HG02852 (cell line): ENCODE data around the gene CCDC38.

Experiments used
- ATAC-seq: cut with Tn5 transposase; IDR thresholded peaks from one replicate; pipeline ENCODE4 v1.9.1; 2021; ENCODE audit warnings: mild to moderate bottlenecking, moderate library complexity; ENCODE audit not compliant: unreplicated experiment

CCDC38 gene

GRCh38 chr12:95963096-95963495 is 20.7 kb upstream of the CCDC38 start:
- ATAC-seq = no peak

DNA sequence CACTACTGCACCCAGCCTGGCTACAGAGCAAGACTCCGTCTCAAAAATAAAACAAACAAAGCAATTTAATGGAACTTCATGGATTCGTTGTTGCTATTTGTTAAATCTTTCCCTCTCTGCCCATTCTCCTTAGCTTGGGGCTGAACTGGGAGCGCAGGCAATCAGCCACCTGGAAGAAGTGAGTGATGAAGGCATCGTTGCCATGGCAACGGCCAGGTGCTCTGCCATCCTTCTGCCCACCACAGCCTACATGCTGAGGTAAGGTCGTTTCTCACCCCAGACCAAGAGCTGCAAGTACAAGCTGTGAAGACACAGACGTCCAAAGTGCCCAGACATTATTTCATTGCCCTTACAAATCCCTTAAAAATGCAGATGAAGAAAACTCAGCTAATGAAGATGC is 19.8 kb upstream of the CCDC38 start:
- ATAC-seq = no peak

DNA sequence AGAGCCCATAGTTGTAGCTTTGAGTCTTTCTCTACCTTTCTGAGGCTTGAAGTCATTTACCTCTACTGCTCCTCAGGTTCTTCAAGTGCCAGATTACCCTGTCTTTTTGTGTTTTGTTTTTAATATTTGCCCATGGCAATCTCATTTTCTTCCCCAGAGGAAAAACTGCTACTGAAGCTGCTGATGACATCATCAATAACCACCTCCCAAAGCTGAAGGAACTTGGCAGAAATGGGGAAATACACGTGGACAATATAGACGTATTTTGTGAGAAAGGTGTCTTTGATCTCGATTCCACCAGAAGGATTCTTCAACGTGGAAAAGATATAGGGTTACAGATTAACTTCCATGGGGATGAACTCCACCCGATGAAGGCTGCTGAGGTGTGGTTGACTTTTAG is 17.8 kb upstream of the CCDC38 start:
- ATAC-seq = no peak

GRCh38 chr12:95959107-95959506 is 16.7 kb upstream of the CCDC38 start:
- ATAC-seq = no peak

DNA sequence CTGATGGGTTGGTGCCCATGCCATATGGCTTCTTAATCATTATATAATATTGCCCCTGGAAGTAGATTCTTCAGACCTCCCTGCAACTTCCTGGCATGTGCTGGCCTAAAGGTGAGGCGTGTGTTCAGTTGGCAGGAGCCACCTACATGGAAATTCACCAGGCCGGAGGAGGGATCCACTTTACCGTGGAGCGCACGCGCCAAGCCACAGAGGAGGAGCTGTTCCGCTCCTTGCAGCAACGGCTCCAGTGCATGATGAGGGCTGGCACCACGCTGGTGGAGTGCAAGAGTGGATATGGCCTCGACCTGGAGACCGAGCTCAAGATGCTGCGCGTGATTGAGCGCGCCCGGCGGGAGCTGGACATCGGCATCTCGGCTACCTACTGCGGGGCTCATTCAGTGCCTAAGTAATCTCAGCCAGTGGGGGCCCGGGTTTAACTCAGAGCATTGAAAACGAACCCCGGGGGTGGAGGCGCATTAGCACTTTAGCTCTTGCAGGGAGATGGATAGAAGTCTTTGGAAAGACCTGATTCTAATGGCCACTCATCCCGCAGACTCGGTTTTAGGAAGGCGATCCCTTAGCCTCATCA is 14.2 kb upstream of the CCDC38 start:
- no peak for ATAC-seq

- ATAC-seq = no peak
Observed at GRCh38 chr12:95955549-95956159, 13.2 kb upstream of the CCDC38 start.

DNA sequence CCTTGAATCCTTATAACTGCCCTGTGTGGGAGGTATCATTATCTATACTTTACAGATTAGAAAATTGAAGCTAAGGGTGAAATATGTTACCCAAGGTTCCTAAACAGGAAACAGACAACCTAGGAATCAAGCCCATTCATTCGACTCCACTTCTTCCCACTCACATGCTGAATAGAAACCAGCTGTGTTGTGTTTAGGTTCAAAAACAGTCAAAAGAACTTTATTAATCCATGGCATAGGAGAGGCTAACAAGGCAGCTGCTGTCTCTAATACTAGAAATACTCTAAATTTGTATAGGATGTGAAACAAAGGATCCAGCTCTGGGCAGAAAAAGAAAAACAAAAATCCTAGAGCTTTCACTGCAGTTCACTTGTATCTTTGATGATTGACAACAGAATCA is 10.6 kb upstream of the CCDC38 start:
- ATAC-seq = no peak

DNA sequence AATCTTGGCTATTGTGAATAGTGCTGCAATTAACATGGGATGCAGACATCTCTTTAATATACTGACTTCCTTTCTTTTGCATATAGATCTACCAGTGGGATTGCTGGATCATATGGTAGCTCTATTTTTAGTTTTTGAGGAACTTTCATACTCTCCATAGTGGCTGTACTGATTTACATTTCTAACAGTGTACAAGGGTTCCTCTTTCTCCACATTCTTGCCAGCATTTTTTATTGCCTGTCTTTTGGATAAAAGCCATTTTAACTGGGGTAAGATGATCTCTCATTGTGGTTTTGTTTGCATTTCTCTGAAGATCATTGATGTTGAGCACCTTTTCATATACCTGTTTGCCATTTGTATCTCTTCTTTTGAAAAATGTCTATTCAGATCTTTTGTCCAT is 9.1 kb upstream of the CCDC38 start:
- ATAC-seq = no peak

DNA sequence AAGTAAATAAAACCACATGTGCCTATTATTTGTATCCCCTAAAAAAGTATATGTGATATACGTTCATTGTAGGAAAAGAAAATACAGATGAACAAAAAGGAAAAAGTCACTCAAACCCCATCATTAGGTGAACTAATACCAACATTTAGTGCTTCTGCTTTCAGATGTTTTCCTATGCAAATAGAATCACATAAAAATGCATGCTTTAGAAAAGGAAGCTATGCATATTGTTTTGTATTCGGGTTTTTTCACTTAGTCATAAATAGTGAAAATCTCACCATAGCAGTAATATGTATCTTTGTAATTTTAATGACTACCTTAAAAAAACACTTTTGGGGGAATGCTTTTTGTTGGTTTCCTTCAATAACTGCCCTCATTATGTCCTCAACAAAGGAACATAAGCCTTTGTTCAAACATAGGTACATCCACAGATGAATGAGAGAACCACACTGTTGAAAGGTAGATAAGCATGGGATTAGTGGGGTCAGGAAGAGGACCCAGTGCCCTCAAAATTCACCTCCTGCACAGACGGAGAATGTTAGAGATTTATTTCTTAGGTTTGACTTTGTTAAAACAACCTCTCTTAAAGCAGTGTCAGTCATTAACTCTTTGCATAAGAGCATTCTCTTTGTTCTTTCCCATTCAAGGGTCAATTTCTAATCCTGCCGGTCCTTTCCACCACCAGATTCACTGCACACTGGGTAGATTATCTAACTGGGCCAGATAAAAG is 7.2 kb upstream of the CCDC38 start:
- no peak for ATAC-seq

DNA sequence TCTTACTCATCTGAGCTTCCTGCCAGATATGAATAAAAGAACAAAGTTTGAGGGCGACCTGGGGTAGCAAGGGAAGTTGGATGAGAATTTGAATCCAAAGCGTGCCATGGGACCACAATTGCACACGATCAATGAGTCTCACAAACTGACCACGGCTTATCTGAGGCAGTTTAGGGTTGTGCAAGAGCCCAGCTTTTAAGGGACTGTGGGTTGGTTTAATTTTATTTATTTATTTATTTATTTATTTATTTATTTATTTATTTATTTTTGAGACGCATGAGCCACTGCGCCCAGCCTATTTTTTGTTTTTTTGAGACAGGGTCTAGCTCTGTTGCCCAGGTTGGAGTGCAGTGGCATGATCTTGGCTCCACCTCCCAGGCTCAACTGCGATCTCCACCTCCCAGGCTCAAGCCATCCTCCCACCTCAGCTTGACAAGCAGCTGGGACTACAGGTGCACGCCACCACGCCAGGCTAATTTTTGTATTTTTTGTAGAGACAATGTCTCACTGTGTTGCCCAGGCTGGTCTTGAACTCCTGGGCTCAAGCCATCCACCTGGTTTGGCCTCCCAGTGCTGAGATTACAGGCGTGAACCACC is 1.8 kb upstream of the CCDC38 start:
- ATAC-seq = no peak

- ATAC-seq = peak; percentile 57
Observed at GRCh38 chr12:95943330-95943842, 972 bp upstream of the CCDC38 start, which contains the start of gene AMDHD1. Gene AMDHD1 (plus strand): TSS chr12:95943331. CDS start chr12:95943399, 68 bp downstream.

GRCh38 chr12:95942101-95942523 is 302 bp downstream of the CCDC38 start:
- no peak for ATAC-seq

GRCh38 chr12:95940514-95940913 is 1.9 kb downstream of the CCDC38 start:
- no peak for ATAC-seq

- ATAC-seq = no peak
Observed at GRCh38 chr12:95922231-95922630, 20.2 kb downstream of the CCDC38 start.

DNA sequence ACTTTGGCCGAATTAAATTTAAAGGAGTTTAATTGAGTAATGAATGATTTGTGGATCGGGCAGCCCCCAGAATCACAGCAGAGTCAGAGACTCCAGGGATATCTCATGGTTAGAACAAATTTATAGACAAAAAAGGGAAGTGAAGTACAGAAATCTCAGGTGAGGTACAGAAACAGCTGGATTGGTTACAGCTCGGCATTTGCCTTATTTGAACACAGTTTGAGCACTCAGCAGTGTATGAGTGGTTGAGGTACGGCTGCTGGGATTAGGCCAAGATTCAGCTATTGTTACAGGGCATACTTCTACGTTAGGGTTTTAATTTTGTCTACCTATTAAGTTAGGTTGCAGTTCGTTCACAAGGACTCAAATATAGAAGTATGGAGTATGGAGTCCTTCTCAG is 23.3 kb downstream of the CCDC38 start:
- ATAC-seq = no peak

DNA sequence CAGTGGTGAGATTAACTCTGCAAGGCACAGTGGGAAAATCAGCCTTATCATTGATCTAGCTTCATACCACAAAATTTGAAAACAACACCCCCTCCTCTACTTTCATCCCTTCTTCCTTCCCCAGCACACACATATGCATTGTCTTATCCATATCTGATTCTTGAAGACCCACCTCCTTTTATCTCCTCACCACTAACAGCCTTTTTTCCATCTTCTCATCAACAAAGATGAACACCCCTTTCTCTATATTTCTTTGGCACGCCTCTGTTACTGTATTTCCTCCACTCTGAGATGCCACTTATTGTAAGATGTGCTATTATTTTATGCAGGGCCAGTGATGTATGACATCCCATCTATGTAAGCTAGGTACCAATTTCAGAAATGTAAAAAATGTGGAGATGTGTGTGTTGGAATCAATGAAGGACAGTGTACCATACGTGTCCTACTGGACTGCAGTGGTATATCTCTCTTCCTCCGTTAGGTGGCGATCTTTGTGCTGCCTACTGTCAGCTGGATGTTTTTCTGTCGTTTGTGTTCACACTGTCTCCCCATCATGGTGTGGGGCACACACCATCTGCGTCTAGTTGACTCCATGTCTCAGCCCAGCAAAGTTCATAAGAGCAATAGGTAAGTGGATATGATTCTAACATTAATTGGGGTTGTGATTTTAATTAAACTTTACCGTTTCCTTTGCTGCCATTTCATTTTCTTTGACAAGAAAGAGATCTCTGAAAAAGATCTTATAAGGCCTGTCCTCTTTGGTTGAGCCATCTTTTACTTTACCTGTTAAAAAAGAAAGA is 24.0 kb downstream of the CCDC38 start:
- ATAC-seq = peak; percentile 79

DNA sequence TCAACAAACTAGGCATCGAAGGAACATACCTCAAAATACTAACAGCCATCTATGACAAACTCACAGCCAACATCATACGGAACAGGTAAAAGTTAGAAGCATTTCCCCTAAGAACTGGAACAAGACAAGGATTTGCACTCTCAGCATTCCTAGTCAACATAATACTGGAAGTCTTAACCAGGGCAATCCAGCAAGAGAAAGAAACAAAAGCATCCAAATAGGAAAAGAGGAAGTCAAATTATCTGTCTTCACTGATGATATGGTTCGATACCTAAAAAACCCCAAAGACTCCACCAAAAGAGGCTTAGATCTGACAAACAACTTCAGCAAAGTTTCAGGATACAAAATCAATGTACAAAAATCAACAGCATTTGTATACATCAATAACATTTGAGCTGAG is 32.5 kb downstream of the CCDC38 start:
- no peak for ATAC-seq

- no peak for ATAC-seq
Observed at GRCh38 chr12:95908573-95908972, 33.8 kb downstream of the CCDC38 start.

DNA sequence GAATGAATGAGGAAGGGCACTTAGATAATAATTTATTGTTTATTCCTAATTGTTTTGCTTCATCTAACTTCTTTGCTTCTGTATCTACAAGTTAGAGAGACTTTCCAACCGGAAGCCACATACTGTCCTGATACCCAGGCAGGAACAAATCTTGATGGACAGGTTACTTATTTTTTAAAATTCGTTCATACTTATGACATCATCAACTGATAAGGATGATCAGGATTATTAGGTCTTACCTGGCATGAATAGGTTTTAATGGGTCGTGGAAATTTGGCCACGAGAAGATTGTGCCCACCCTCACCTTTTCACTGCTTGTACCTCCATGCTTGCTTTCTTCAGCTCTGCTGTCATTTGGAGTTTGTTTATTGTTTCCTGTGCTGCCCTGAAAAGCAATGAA is 44.3 kb downstream of the CCDC38 start:
- ATAC-seq = no peak

DNA sequence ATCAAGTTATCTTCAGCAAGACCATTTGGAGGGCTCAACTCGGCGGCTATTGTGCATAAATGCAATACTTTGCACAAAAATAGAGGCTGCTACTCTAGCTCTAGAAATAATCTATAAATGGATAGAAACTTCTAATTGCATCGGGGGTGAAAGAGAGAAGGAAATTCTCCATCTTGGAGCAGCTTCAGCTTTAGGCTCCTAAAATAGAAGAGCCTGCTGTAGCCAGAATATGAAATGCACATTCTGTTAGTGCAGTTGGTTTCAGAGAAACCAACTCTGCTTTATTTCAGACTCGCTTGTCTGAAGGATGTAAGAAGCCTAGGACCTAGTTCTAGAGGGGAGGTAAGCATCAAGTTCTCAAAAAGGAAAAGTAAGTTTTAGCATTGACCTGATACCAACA is 45.6 kb downstream of the CCDC38 start:
- no peak for ATAC-seq

DNA sequence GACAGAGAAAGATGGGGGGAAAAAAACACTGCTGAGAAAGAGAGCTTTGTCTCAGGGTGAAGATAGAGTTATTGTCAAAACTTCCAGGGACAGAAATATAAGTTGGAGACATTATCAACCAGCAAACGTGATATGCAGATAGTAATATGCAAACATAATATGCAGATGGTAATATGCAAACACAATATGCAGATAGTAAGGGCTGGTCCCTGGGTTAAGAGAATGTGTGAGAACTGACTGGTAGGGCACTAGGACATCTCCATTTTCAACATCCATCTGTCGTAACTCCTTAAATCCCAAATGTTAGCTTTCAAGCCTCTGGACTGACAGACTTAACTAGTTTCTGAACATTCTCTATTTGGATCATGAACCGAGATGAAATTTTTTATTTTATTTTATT is 51.5 kb downstream of the CCDC38 start:
- ATAC-seq = no peak
